ENCODE results near the gene PHF23. TPM values are rescaled to one million over a fixed set of nuclear protein-coding genes. Genes with fewer than 3 reads are reported as not detected.

PHF23 gene
- total RNA-seq, 1 experiment from 2014 or later: 32.7 TPM

DNA sequence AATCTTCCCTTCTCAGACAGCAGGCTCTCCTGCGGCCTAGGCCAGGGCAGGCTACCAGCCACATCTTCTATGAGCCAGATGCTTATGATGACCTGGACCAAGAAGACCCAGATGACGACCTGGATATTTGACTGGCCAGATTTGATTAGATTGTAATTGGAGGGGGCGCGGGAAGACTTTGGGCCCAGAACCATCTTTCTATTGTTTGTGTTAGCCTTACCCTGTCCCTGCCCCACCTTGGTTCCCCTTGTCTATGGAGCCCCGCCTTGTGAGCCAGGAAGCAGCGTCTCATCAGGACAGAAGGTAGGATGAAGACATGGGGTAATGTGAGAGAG lies 20.3 kb upstream of the PHF23 start:
- no peak for DNase-seq
- ATAC-seq: no peak
- H3K9ac ChIP-seq (ENCODE audit: low read length): no peak overlapping the region
- H3K9me3 ChIP-seq (ENCODE audit: low read length): no peaks in the 10 kb centered on the region
- no peak overlapping the region for H3K4me3 ChIP-seq (ENCODE audit: low read length)
- H3K4me1 ChIP-seq (ENCODE audit: insufficient read depth, low read length): peaks cover 27% of the 10 kb centered on the region
- POLR2A ChIA-PET (ENCODE audit: unreplicated experiment): no interaction called here
- CTCF ChIA-PET: no interaction called here
- BruUV-seq (replicated peaks): no TSS peak
- H3K27ac ChIP-seq (ENCODE audit: low read length): no peak overlapping the region
- H2AFZ ChIP-seq (ENCODE audit: low read length): no peak overlapping the region
- H3K4me2 ChIP-seq (ENCODE audit: low read length): peak overlapping the region; percentile 50
- no peaks in the 10 kb centered on the region for H3K9me2 ChIP-seq (replicated peaks; ENCODE audit: low read length)
- intact Hi-C loops (cut with micrococcal nuclease): no loop called here
- TF ChIP-seq EZH2 (IDR thresholded peaks at IDR 0.05; ENCODE audit: low read length, unreplicated experiment): no peak
- TF ChIP-seq EZH2phosphoT487 (IDR thresholded peaks at IDR 0.05; ENCODE audit: borderline replicate concordance, low read length): no peak
- TF ChIP-seq, protein P1, sequence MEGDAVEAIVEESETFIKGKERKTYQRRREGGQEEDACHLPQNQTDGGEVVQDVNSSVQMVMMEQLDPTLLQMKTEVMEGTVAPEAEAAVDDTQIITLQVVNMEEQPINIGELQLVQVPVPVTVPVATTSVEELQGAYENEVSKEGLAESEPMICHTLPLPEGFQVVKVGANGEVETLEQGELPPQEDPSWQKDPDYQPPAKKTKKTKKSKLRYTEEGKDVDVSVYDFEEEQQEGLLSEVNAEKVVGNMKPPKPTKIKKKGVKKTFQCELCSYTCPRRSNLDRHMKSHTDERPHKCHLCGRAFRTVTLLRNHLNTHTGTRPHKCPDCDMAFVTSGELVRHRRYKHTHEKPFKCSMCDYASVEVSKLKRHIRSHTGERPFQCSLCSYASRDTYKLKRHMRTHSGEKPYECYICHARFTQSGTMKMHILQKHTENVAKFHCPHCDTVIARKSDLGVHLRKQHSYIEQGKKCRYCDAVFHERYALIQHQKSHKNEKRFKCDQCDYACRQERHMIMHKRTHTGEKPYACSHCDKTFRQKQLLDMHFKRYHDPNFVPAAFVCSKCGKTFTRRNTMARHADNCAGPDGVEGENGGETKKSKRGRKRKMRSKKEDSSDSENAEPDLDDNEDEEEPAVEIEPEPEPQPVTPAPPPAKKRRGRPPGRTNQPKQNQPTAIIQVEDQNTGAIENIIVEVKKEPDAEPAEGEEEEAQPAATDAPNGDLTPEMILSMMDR (conservative IDR thresholded peaks at IDR 0.05; ENCODE audit: low read depth, low read length): no peak
- H3F3A ChIP-seq (ENCODE audit: low read length, unreplicated experiment): no peaks in the 10 kb centered on the region
- H4K20me1 ChIP-seq (ENCODE audit: low read length): peaks cover 14% of the 10 kb centered on the region; the same call in 1 of the 2 replicates
- peaks cover 7% of the 10 kb centered on the region; the same call in 1 of the 2 replicates for H3K36me3 ChIP-seq (ENCODE audit: low read depth, low read length)
- H3K27me3 ChIP-seq (ENCODE audit: low read length): no peaks in the 10 kb centered on the region
- H3K79me2 ChIP-seq (ENCODE audit: low read length): peaks cover 55% of the 10 kb centered on the region

DNA sequence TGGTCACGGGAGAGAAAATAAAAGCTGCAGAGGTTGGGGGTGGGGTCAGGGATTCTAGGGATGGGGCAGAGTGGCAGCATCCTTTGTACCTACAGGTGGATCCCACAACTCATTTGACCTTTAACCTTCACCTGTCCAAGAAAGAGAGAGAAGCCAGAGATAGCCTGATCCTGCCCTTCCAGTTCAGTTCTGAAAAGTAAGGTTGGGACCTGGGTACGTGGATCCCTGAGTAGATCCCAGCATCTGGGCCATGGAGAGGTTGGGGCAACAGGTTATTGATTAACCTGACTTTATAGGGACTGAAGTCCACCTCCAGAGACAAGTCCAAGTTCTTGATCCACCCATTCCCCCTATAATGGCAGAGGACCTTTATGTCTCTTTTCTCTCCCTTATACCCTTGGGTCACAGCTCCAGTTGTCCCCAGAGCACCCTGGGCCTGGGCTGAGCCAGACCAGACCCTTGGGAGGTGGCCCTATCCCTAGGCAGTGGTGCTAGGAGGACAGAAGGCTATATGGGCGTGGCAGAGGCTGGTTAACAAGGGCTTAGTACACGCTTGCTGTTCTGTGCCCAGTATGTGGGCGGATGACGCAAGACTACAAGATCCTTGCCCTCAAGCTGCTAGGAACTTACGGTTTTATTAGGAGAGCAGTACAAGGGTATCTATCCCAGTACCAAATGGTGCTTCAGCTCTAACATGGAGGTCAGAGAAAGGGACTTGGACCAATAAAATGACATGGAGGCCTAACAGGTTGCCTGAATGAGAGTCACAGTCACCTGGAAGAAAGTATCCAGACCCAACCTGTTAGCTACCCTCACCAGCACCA lies 19.7 kb upstream of the PHF23 start:
- POLR2A ChIA-PET (ENCODE audit: unreplicated experiment): no interaction called here
- BruUV-seq (replicated peaks): no TSS peak
- ATAC-seq (no peak), DNase-seq (peak; percentile 38)
- TF ChIP-seq EZH2 (IDR thresholded peaks at IDR 0.05; ENCODE audit: low read length, unreplicated experiment) (no peak), EZH2phosphoT487 (IDR thresholded peaks at IDR 0.05; ENCODE audit: borderline replicate concordance, low read length) (no peak)
- TF ChIP-seq, protein P1 (conservative IDR thresholded peaks at IDR 0.05; ENCODE audit: low read depth, low read length): no peak
- Histone ChIP-seq H3K9me2 (replicated peaks; ENCODE audit: low read length) (no peaks in the 10 kb centered on the region), H3F3A (ENCODE audit: low read length, unreplicated experiment) (no peaks in the 10 kb centered on the region), H3K9ac (ENCODE audit: low read length) (no peak overlapping the region), H2AFZ (ENCODE audit: low read length) (no peak overlapping the region), H3K4me3 (ENCODE audit: low read length) (no peak overlapping the region), H3K79me2 (ENCODE audit: low read length) (peaks cover 61% of the 10 kb centered on the region), H3K4me2 (ENCODE audit: low read length) (peak overlapping the region; percentile 50), H3K9me3 (ENCODE audit: low read length) (no peaks in the 10 kb centered on the region), H4K20me1 (ENCODE audit: low read length) (peaks cover 14% of the 10 kb centered on the region; the same call in 1 of the 2 replicates), H3K4me1 (ENCODE audit: insufficient read depth, low read length) (peaks cover 27% of the 10 kb centered on the region), H3K36me3 (ENCODE audit: low read depth, low read length) (peaks cover 7% of the 10 kb centered on the region; the same call in 1 of the 2 replicates), H3K27me3 (ENCODE audit: low read length) (no peaks in the 10 kb centered on the region), H3K27ac (ENCODE audit: low read length) (no peak overlapping the region)
- intact Hi-C loops (cut with micrococcal nuclease): no loop called here
- CTCF ChIA-PET: interaction anchor here (0.6 kb wide), 1 partner anchor 178 kb away, joined by 3 read pairs; no protein-coding TSS in a partner anchor
